Sigmoid colon (tissue), 7 donors: ENCODE data around the gene PLD6. TPM values are rescaled to one million over a fixed set of nuclear protein-coding genes. Genes with fewer than 3 reads are reported as not detected.

Experiments
- DNase-seq: peaks from one replicate; pipeline ENCODE4 v3.0.0-alpha.2; 2019
- H3K27ac ChIP-seq, 4 donors: fragments of 200-600 bp; sonication (generic); one replicate each; pipeline ENCODE4 v1.5.1; 2016 to 2019; ENCODE audit warnings: mild to moderate bottlenecking in 1 of 4
- H3K27me3 ChIP-seq, 3 donors: fragments of 200-600 bp; sonication (generic); one replicate each; pipeline ENCODE4 v1.5.1; 2019; ENCODE audit warnings: mild to moderate bottlenecking in 1 of 3
- H3K36me3 ChIP-seq, 4 donors: fragments of 200-600 bp; sonication (generic); one replicate each; pipeline ENCODE4 v1.5.1; 2016 to 2019
- H3K4me1 ChIP-seq, 4 donors: fragments of 200-600 bp; sonication (generic); one replicate each; pipeline ENCODE4 v1.5.1; 2017 to 2019
- H3K4me3 ChIP-seq, 4 donors: fragments of 200-600 bp; sonication (generic); one replicate each; pipeline ENCODE4 v1.5.1; 2017 to 2019; ENCODE audit warnings: mild to moderate bottlenecking in 2 of 4, moderate library complexity in 1 of 4
- H3K9me3 ChIP-seq, 4 donors: fragments of 200-600 bp in 3 of 4; sonication (generic) in 3 of 4; one replicate each; pipeline versions ENCODE4 v1.5.1 to v1.6.1; 2013 to 2019
- CTCF ChIP-seq, 4 experiments: fragments of 450-650 bp in 3 of 4; fragments of 200-600 bp in 1 of 4; IDR thresholded peaks; one replicate each; pipeline ENCODE4 v1.5.1; 2016 to 2019; ENCODE audit warnings: antibody characterized with exemption in 4 of 4, mild to moderate bottlenecking in 3 of 4, moderate library complexity in 2 of 4
- EP300 ChIP-seq, 4 donors: sonication (generic); formaldehyde crosslinking; IDR thresholded peaks; one replicate each; pipeline ENCODE4 v1.6.1; 2017; ENCODE audit warnings: antibody characterized with exemption in 4 of 4
- POLR2A ChIP-seq, 2 donors: fragments of 450-650 bp; IDR thresholded peaks; one replicate each; pipeline ENCODE4 v1.6.1; 2016; ENCODE audit warnings: antibody characterized with exemption in 2 of 2, mild to moderate bottlenecking in 2 of 2, moderate library complexity in 2 of 2
- POLR2AphosphoS5 ChIP-seq, 4 donors: sonication (generic); formaldehyde crosslinking; IDR thresholded peaks; one replicate each; pipeline ENCODE4 v1.6.1; 2017; ENCODE audit warnings: antibody characterized with exemption in 4 of 4
- WGBS, 2 donors: extraction: QIAGEN DNeasy Blood & Tissue Kit; methylation state at CpG; one replicate each; pipeline ENCODE4 v1.1.7; 2013; 5-methylcytosine and 5-hydroxymethylcytosine counted together
- intact Hi-C: fragments of 100-400 bp; cut with DNase I; formaldehyde crosslinking; loops from one replicate; pipeline ENCODE4 v1.15.1; 2023
- polyA plus RNA-seq, 3 donors: library from polyadenylated mRNA; stranded (reverse); fragments of 200-250 nt; gene quantifications; one replicate each; pipeline ENCODE4 v1.2.3, GENCODE V29; 2013
- total RNA-seq, 4 donors: library from RNA; depleted of rRNA; stranded (reverse); fragments of >200 nt; gene quantifications; one replicate each; pipeline ENCODE4 v1.1.0, GENCODE V29; 2016
- donor health status: healthy with polysubstance abuse.
- donor health status: Bipolar disorder and iron deficiency.
- donor health status: healthy.

The PLD6 gene
- total and polyA plus RNA-seq, 7 donors: 1.2 to 15.3 (median 8.6) TPM; not detected in 1

- intact Hi-C loops: no loop called here
- Histone ChIP-seq H3K27me3 (no peaks in the 10 kb centered on the region), H3K4me1 (no peaks in the 10 kb centered on the region), H3K36me3 (peaks cover 22 to 84% (median 48%) of the 10 kb centered on the region in 4 donors), H3K27ac (no peak overlapping the region), H3K9me3 (no peaks in the 10 kb centered on the region), H3K4me3 (no peak overlapping the region)
- DNase-seq: no peak
- WGBS, 2 donors: 96 to 97% methylated on average over 10 of the region's 10 CpGs
- TF ChIP-seq EP300 (IDR thresholded peaks at IDR 0.05): no peak
- no peak for TF ChIP-seq POLR2A (IDR thresholded peaks at IDR 0.05)
- TF ChIP-seq POLR2AphosphoS5 (IDR thresholded peaks at IDR 0.05): no peak
- no peak for TF ChIP-seq CTCF (IDR thresholded peaks at IDR 0.05)
Observed at GRCh38 chr17:17167986-17168385, 38.1 kb downstream of the PLD6 start.

DNA sequence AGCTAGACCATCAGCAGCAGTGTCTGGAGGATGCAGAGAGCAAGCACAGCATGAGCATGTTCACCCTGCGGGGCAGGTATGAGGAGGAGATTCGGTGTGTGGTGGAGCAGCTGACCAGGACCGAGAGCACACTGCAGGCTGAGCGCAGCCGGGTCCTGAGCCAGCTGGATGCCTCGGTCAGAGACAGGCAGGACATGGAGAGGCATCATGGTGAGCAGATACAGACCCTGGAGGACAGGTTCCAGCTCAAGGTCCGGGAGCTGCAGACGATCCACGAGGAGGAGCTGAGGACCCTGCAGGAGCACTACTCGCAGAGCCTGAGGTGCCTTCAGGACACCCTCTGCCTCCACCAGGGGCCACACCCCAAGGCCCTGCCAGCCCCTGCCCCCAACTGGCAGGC, 38.8 kb downstream of the PLD6 start:
- intact Hi-C loops: no loop called here
- TF ChIP-seq POLR2AphosphoS5 (IDR thresholded peaks at IDR 0.05) (no peak), CTCF (IDR thresholded peaks at IDR 0.05) (no peak), POLR2A (IDR thresholded peaks at IDR 0.05) (no peak), EP300 (IDR thresholded peaks at IDR 0.05) (no peak)
- WGBS, 2 donors: 93 to 97% methylated on average over 10 of the region's 10 CpGs

DNA sequence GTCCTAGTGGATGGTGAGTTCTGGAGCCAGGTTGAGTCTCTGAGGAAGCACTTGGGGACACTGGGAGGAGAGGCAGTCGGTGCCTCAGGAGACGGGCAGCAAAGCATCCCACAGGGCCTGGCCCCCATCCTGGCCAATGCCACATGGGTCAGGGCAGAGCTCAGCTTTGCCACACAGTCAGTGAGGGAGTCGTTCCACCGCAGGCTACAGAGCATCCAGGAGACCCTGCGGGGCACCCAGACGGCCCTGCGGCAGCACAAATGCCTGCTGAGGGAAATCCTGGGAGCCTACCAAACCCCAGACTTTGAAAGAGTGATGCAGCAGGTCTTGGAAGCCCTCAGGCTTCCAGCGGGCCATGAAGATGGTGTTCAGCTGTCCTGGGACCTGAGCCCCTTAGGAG, 39.7 kb downstream of the PLD6 start:
- H3K4me3 ChIP-seq: no peak overlapping the region
- H3K27ac ChIP-seq: no peak overlapping the region
- H3K27me3 ChIP-seq: no peaks in the 10 kb centered on the region
- no peaks in the 10 kb centered on the region for H3K9me3 ChIP-seq
- no peaks in the 10 kb centered on the region for H3K4me1 ChIP-seq
- TF ChIP-seq EP300 (IDR thresholded peaks at IDR 0.05): no peak
- TF ChIP-seq POLR2AphosphoS5 (IDR thresholded peaks at IDR 0.05): no peak
- TF ChIP-seq POLR2A (IDR thresholded peaks at IDR 0.05): no peak
- no peak for TF ChIP-seq CTCF (IDR thresholded peaks at IDR 0.05)
- 95% methylated on average over 8 of the region's 8 CpGs for WGBS, 2 donors
- intact Hi-C loops: no loop called here
- no peak for DNase-seq
- H3K36me3 ChIP-seq: peaks cover 10 to 84% (median 49%) of the 10 kb centered on the region in 4 donors

More for the DNA sequence above, 38.8 kb downstream of the PLD6 start:
- no peaks in the 10 kb centered on the region for H3K9me3 ChIP-seq
- no peak overlapping the region for H3K27ac ChIP-seq
- H3K4me1 ChIP-seq: no peaks in the 10 kb centered on the region
- H3K36me3 ChIP-seq: peaks cover 16 to 84% (median 46%) of the 10 kb centered on the region in 4 donors
- no peak overlapping the region for H3K4me3 ChIP-seq
- no peaks in the 10 kb centered on the region for H3K27me3 ChIP-seq
- no peak for DNase-seq

- H3K36me3 ChIP-seq: peaks cover 10 to 86% (median 55%) of the 10 kb centered on the region in 4 donors
- intact Hi-C loops: no loop called here
- TF ChIP-seq POLR2AphosphoS5 (IDR thresholded peaks at IDR 0.05) (no peak), CTCF (IDR thresholded peaks at IDR 0.05) (no peak)
- no peaks in the 10 kb centered on the region for H3K27me3 ChIP-seq
- WGBS, 2 donors: 95% methylated on average over 23 of the region's 23 CpGs
- H3K4me3 ChIP-seq: no peak overlapping the region
- no peaks in the 10 kb centered on the region for H3K9me3 ChIP-seq
- no peaks in the 10 kb centered on the region for H3K4me1 ChIP-seq
- no peak for DNase-seq
- no peak overlapping the region for H3K27ac ChIP-seq
Observed at GRCh38 chr17:17165666-17166308, 40.3 kb downstream of the PLD6 start.

GRCh38 chr17:17164676-17165075, 41.5 kb downstream of the PLD6 start:
- H3K4me1 ChIP-seq: no peaks in the 10 kb centered on the region
- TF ChIP-seq POLR2A (IDR thresholded peaks at IDR 0.05) (no peak), POLR2AphosphoS5 (IDR thresholded peaks at IDR 0.05) (no peak), EP300 (IDR thresholded peaks at IDR 0.05) (no peak), CTCF (IDR thresholded peaks at IDR 0.05) (no peak)
- H3K27me3 ChIP-seq: no peaks in the 10 kb centered on the region
- intact Hi-C loops: no loop called here
- no peak overlapping the region for H3K27ac ChIP-seq
- WGBS, 2 donors: 94 to 95% methylated on average over 17 of the region's 17 CpGs
- no peaks in the 10 kb centered on the region for H3K9me3 ChIP-seq
- no peak for DNase-seq
- no peak overlapping the region for H3K4me3 ChIP-seq
- peaks cover 10 to 93% (median 65%) of the 10 kb centered on the region in 4 donors for H3K36me3 ChIP-seq
